Suppressor macrophage treated with lipopolysaccharide for 1 hour (primary cell): ENCODE measurements around the gene ST3GAL4.
A peak's percentile ranks its signal among the peaks of the same experiment; 100 is the strongest.

Source experiments
- DNase-seq, 3 donors: peaks; one replicate each; pipeline ENCODE4 v3.0.0-alpha.2; 2020 to 2022

ST3GAL4 gene

DNA sequence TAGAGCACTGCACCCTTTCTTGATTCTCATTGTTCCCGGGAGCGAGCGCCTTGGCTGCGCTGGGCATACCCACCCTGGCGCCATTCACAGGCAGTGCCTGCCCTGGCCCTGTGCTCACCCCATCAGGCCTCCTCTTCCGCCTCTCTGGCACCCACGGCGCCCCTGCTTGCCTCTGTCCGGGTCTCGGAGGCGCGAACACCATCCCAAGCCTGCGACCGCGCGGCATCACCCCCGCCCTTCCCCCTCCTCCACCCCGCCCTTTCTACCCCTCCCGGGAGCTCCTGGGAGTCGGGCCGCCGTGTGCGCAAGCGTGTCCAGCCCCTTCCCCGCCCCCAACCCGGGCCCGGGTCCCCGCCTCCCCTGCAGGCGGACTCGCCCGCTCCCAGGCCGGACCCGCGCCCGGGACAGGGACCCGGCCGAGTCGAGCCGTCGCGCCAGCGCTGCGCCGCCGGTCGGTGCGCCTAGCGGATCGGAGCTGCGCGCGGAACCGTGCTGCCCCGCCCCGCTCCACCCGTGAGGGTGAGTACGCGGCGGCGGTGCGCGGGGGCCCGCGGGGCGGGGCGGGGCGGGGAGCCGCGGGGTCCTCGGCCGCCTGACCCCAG, at the start of gene ST3GAL4:
TSS of gene ST3GAL4 (plus strand) at position 363 of the 602 bp plus-strand sequence. CDS start 50,470 bp downstream, outside the sequence.
- DNase-seq: peak; percentile 65 to 89 (median 70)

- DNase-seq: no peak
These were observed 49.8 kb upstream of the ST3GAL4 start for GRCh38 chr11:126305699-126306098.

GRCh38 chr11:126307706-126308105, 47.8 kb upstream of the ST3GAL4 start:
- DNase-seq: peak; percentile 49 to 63 (median 58)

DNA sequence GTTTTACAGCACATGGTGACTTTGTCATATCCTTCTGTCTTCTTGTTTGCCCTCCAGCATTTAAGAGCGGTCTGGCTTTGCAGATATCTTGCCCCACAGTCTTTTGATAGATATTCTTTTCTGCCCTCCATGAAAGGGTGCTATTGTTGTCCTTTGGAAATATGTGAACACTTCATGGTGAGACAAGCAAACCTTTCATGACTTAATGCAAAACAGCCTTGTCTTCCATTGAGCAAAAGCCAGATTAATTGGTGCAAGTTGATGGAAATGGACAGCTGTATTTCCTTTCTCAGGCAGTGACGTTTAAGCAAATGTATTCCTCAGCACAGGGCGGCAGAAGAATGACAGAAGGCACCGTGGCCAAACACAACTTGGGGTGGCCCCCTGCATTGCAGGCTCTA, 47.2 kb upstream of the ST3GAL4 start:
- no peak for DNase-seq

GRCh38 chr11:126308771-126309170, 46.7 kb upstream of the ST3GAL4 start:
- peak in 1 of 3 donors; percentile 3 for DNase-seq

DNA sequence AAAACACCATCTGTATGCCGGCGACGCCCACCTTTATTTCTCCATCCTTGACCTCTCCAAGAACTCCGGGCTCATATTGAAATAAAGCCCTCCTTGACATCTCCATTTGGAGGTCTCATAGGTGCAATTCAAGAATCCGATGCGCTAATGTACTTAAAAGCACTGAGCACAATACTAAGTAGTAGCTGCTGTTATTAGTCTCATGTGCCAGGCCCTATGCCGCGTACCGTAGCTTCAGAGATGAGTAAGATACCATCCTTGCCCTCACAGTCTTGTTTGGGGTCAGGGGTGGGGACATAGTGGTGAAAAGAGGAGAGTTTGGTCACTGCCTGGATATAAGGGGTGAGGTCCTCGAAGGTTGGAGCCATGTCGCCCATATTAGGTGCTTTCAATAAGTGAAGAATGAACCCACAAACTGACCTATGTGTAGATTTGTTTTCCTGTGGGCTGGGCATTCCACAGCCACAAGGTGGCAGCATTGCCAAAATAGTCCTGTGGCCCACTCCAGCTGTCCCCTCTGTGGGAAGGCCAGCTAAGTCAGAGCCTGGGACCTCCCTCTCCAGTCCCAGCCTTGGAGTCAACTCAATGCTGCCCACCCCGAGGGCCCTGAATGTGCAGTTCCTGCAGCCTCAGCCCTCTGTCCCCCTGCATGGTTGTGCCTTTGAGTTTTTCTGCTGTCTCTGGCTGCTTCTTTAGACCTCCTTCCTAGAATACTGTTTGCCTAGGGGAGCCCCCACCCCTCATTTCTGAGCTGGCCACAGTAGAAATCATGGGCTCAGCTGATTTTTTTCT, 45.1 kb upstream of the ST3GAL4 start:
- DNase-seq: peak; percentile 81 to 87 (median 85)

DNA sequence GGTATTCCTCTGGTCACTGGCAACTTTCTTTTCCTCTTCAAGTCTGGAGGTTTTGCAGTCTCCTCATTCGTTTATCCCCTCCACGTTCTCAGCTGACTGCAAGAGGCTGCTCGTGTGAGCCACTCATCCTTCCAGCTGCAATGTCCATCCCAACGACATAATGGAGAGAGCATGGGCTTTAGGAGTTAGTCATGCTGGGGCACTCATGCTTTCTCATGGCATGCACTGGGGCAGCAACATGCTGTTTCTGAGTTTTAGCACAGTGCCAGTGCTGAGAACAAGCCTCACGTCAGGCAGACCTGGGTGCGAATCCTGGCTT, 44.5 kb upstream of the ST3GAL4 start:
- peak in 1 of 3 donors; percentile 18 for DNase-seq

DNA sequence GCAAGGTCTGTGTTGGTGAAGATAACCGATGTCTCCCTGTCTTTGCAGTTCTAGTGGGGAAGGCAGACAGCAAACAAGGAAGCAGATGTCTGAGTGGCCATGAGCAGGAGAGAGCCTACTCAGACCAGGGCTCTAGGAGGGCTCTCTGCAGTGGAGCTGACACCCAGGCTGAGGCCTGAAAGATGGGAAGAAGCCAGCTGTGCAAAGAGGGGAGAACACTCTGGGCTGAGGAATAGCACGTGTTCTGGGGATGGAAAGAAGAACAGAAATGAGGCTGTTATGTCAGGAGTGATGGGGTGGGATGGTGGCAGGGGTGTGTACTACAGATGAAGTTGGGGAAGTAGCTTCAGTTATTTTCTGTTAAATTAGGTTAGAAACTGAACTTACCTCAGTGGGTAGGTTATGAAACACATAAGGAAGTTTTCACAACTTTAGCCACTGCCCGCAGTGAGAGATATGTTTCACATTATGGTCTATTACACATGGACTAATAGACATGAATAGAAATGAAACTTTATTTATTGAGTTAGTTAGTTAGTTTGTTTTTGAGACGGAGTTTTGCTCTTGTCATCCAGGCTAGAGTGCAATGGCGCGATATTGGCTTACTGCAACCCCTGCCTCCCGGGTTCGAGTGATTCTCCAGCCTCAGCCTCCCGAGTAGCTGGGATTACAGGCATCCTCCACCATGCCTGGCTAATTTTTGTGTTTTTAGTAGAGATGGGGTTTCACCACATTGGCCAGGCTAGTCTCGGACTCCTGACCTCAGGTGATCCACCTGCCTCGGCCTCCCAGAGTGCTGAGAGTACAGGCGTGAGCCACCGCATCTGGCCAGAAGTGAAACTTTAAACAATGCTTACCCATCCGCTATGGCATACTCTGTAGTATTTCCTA, 43.8 kb upstream of the ST3GAL4 start:
- DNase-seq: peak; percentile 51 to 70 (median 57)

DNA sequence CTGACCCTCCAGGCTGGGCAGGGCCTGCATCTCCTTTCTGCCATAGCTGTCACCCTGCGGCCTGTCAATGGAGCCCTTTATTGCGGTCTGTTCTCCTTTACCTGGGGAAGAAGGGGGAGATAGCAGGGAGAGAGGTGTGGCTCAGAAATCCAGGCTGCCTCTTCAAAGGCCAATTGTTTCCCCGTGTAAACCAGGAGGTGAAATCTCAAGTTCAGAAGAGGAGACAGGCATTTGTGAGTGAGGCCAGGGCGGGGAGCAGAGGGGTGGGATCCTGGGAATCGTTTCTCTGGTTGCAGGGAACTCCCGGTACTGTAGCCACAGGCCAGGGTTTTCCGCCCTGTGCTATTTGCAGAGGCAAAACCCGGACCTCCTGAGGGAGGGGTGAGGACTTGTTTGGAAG, 42.5 kb upstream of the ST3GAL4 start:
- DNase-seq: no peak

DNA sequence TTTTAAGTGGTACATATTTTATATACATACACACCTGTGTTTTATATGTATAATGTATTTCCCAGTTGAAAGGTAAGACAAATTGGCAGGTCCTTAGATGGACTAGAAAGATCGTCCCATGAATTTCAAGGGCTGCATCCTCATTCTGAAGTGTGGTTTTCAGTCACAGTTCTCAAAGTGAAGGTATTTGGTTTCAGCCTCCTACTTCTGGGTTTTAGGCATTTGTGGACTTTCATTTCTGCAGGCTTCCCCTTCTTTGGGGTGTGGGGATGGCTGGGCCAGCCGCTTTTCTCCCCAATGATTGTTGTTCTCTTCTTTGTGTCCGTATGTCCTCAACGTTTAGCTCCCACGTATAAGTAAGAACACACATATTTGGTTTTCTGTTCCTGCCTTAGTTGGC, 41.7 kb upstream of the ST3GAL4 start:
- no peak for DNase-seq

DNA sequence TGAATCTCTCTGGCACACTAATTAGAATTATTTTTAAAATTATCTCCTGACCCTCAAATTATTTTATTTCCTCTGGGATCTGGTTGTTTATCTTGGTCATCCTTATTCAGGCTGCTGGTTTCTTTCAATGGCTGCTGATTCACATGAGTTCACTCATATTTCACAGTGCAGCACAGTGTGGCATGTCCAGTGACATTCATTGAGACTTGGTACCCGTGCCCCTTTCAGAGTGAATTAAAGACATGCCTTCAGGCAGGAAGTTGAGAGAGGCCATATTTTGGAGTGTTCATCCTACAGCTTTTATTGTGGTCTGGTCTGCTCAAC, 38.1 kb upstream of the ST3GAL4 start:
- DNase-seq: no peak

DNA sequence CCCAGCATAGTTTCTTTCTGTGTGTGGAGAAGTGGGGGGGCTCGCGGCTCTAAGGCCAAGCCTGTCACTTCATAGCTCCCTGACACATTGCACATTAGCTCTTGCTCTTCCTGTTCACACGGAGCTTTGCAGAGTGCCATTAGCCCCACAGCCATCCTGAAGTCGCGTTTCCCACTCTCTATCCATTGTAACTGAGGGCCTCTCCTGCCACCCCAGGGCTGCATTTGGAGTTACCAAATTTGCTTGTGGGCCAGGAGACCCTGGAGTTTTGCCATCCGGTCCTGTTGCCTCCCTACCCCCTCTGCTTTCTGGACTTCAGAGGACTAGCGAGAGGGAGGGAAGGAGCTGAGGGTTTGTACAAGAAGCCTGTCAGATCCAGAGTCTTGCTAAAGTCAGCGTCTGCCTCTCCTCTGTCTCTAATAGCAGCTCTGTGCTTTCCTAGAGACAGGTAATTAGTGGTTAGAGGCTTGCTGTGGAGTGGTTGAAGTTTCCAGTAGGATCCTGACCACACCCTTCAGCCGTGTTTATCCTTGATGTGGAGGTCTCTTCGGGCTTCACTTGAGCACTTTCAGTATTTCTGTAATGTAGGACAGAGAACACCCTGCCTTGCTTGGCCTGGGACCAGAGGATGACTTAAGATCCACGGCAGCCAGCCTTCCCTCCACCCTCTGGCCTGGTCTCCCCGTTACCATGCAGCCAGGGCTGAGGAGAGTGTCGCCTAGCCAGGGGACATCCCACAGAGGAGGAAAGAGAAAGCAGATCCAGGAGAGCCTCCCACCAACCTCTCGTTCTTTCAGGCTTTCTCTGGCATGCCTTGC, 37.5 kb upstream of the ST3GAL4 start:
- peak in 1 of 3 donors; percentile 80 for DNase-seq

- peak; percentile 79 to 85 (median 83) for DNase-seq
These were observed 36.7 kb upstream of the ST3GAL4 start for GRCh38 chr11:126318574-126319373.

DNA sequence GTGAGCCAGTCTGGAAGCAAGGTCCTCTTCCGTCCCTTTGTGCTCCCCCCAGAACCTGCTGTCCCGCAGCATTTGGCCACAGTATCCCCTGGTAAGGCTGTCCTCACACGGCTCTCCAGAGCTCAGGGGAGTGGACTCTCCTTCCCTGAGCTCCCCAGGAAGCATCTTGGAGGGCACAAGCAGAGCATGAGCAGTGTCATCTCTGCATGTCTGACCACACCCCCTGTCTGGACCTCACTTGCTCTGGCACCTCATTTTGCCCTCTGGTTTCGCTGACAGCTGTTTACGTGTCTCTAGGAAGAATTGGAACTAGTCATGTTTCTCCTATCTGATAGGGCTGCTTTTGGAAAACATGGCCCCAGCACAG, 36.1 kb upstream of the ST3GAL4 start:
- no peak for DNase-seq

DNA sequence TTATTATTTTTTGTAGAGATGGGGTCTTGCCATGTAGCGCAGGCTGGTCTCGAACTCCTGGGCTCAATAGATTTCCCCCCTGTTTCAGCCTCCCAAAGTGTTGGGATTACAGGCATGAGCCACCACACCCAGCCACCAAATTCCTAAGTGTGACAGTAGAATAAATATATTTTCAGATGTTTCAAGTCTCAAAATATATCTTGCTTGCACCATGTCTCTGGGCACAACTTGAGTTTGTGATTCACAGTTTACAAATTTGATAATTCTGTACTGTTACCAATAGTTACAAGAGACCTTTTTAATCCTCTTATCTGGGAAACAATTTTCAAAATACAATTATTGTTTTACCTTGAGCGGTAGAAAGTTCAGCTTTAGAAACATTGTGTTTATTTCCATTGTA, 32.5 kb upstream of the ST3GAL4 start:
- no peak for DNase-seq

DNA sequence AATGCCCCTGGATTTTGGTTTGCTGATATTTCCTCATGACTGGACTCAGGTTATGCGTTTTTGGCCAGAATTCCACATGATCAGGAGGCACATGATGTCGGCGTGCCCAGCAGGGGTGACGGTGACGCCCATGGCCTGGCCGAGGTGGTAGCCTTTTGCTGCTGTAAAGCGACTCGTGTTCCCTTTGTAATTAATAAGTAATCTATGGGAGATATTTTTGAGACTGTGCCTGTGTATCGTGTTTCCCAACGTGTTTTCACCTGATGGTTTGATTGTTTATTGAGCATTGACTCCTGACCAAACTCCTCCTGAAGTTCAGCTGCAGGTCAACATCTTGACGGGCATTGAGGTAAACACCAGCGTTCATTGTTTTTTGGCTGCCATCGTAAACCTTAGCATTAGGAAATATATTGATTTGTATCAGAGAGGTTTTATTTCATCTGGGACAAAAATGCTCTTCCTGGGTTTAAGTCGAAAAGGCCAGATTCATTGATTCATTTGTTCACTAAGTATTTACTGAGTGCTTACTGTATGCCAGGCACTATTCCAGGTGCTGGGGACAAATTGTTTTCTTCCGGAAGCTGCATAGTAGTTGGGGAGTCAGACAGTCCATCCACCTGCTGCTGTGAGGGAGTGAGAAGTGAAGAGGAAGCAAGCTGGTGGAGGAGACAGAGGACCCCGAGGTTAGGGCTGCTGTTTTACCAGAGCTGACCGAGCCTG, 28.0 kb upstream of the ST3GAL4 start:
- no peak for DNase-seq

DNA sequence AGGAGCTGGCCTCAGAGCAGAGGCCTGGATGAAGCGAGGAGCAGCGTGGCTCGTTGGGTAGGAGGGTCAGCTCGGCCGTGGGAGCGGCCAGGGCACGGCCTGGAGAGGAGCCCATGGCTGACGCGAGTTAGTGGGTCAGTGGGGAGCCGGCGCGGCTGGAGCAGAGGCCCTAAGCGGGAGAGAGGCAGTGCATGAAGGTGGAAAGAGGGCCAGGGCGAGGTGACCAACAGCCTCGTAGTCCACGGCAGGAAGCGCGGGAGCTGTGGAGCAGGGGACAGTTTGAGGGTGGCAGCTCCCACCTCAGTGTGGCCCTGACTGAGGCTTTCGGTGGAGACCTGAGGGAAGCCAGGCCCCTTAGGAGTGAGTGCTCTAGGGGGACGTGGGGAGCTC, 27.5 kb upstream of the ST3GAL4 start:
- DNase-seq: no peak

GRCh38 chr11:126328444-126328843, 27.0 kb upstream of the ST3GAL4 start:
- no peak for DNase-seq

- DNase-seq: no peak
These were observed 26.4 kb upstream of the ST3GAL4 start for GRCh38 chr11:126328938-126329643.

- DNase-seq: no peak
These were observed 25.8 kb upstream of the ST3GAL4 start for GRCh38 chr11:126329644-126330211.
